ENCODE data around the gene RAB21. TPM values are rescaled to one million over a fixed set of nuclear protein-coding genes. Genes with fewer than 3 reads are reported as not detected.
"Not testable (repeated sequence)": the region's sequence is repeated elsewhere in the genome, so short reads cannot be mapped to it uniquely, and the experiment has no call there.

RAB21 gene
- total and polyA plus RNA-seq, 7 experiments from 2014 or later: 21.8 to 81.7 (median 67.5) TPM

GRCh38 chr12:71799106-71799505, 44.4 kb downstream of the RAB21 start:
- POLR2A ChIA-PET: no interaction called here
- DNase-seq: no peak
- H3K4me1 ChIP-seq (ENCODE audit: control insufficient read depth in 2 of 2, insufficient read depth in 2 of 2, low read length in 2 of 2): no peaks in the 10 kb centered on the region
- Mint-ChIP-seq H3K27ac (no peak overlapping the region), H3K9me3 (no peaks in the 10 kb centered on the region), H3K4me1 (peaks cover 0 to 10% (median 0%) of the 10 kb centered on the region in 7 donors), H3K27me3 (peaks cover 0 to 6% (median 0%) of the 10 kb centered on the region in 5 donors), H3K36me3 (no peaks in the 10 kb centered on the region), H3K4me3 (no peak overlapping the region)
- intact Hi-C loops (cut with micrococcal nuclease): no loop called here
- no peak overlapping the region for H3K27ac ChIP-seq (ENCODE audit: low read depth, low read length)
- ATAC-seq: no peak
- no peak overlapping the region for H3K4me3 ChIP-seq (ENCODE audit: low read length)
- no peaks in the 10 kb centered on the region for H3K27me3 ChIP-seq (ENCODE audit: control insufficient read depth in 2 of 2, insufficient read depth in 2 of 2, low read length in 2 of 2)
- H3K9me3 ChIP-seq (ENCODE audit: control insufficient read depth in 2 of 3, low read length in 3 of 3): no peaks in the 10 kb centered on the region
- CTCF ChIA-PET: no interaction called here
- no peaks in the 10 kb centered on the region for H3K36me3 ChIP-seq (ENCODE audit: control insufficient read depth in 2 of 3, insufficient read depth in 3 of 3, low read length in 3 of 3)

DNA sequence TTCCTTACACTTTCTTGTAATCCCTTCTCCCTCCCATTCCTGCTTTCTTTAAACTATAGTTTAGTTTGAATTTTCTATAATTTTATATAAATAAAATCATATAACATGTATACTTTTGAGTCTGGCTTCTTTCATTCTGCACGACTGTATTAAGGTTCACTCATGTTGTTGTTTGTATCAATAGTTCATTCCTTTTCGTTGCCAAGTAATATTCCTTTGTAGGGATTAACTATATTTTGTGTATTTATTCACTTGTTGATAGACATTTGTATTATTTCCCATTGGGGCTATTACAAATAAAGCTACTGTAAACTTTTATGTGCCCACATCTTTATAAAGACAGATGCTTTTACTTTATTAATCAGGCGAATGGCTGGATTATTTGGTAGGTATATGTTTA, 45.5 kb downstream of the RAB21 start:
- CTCF ChIA-PET: no interaction called here
- H3K4me1 ChIP-seq (ENCODE audit: control insufficient read depth in 2 of 2, insufficient read depth in 2 of 2, low read length in 2 of 2): no peaks in the 10 kb centered on the region
- Mint-ChIP-seq H3K9me3 (no peaks in the 10 kb centered on the region), H3K27ac (no peak overlapping the region), H3K36me3 (no peaks in the 10 kb centered on the region), H3K4me3 (no peak overlapping the region), H3K4me1 (peaks cover 0 to 10% (median 0%) of the 10 kb centered on the region in 7 donors), H3K27me3 (peaks cover 0 to 6% (median 0%) of the 10 kb centered on the region in 5 donors)
- no peaks in the 10 kb centered on the region for H3K9me3 ChIP-seq (ENCODE audit: control insufficient read depth in 2 of 3, low read length in 3 of 3)
- H3K4me3 ChIP-seq (ENCODE audit: low read length): no peak overlapping the region
- no peak overlapping the region for H3K27ac ChIP-seq (ENCODE audit: low read depth, low read length)
- no peak for ATAC-seq
- no peaks in the 10 kb centered on the region for H3K27me3 ChIP-seq (ENCODE audit: control insufficient read depth in 2 of 2, insufficient read depth in 2 of 2, low read length in 2 of 2)
- no peak for DNase-seq
- intact Hi-C loops (cut with micrococcal nuclease): no loop called here
- no peaks in the 10 kb centered on the region for H3K36me3 ChIP-seq (ENCODE audit: control insufficient read depth in 2 of 3, insufficient read depth in 3 of 3, low read length in 3 of 3)
- POLR2A ChIA-PET: no interaction called here

- Mint-ChIP-seq H3K27ac (no peak overlapping the region), H3K9me3 (no peaks in the 10 kb centered on the region), H3K4me3 (no peak overlapping the region), H3K36me3 (no peaks in the 10 kb centered on the region), H3K27me3 (peaks cover 13 to 26% (median 17%) of the 10 kb centered on the region in 5 donors), H3K4me1 (no peaks in the 10 kb centered on the region)
- Histone ChIP-seq H3K4me3 (ENCODE audit: low read length) (no peak overlapping the region), H3K27me3 (ENCODE audit: control insufficient read depth in 2 of 2, insufficient read depth in 2 of 2, low read length in 2 of 2) (no peaks in the 10 kb centered on the region), H3K36me3 (ENCODE audit: control insufficient read depth in 2 of 3, insufficient read depth in 3 of 3, low read length in 3 of 3) (no peaks in the 10 kb centered on the region), H3K4me1 (ENCODE audit: control insufficient read depth in 2 of 2, insufficient read depth in 2 of 2, low read length in 2 of 2) (no peaks in the 10 kb centered on the region), H3K9me3 (ENCODE audit: control insufficient read depth in 2 of 3, low read length in 3 of 3) (no peaks in the 10 kb centered on the region), H3K27ac (ENCODE audit: low read depth, low read length) (no peak overlapping the region)
- intact Hi-C loops (cut with micrococcal nuclease): no loop called here
- DNase-seq: no peak
- ChIA-PET CTCF (no interaction called here), POLR2A (no interaction called here)
- no peak for ATAC-seq
Measured at GRCh38 chr12:71804505-71804904, 49.8 kb downstream of the RAB21 start.

DNA sequence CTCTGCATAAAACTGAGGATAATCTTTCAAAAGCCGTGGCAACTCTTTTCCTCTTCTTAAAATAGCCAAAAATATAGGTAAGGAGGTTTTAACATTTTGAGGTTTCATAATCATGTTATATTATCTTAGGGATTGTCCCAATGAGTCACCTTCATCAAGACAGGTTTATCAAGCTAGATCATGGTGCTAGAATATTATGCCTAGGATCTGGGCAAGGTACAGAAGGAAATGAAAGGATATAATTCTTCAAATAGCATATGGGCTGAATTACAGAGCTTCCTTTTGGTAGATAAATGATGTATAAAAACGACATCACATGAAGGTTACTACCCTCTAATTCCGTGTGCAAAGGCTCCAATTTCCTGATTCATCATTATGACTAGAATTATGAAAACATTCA, 56.3 kb downstream of the RAB21 start:
- intact Hi-C loops (cut with micrococcal nuclease): no loop called here
- Mint-ChIP-seq H3K27ac (no peak overlapping the region), H3K27me3 (peaks cover 23 to 38% (median 30%) of the 10 kb centered on the region in 5 donors), H3K4me3 (no peak overlapping the region), H3K4me1 (no peaks in the 10 kb centered on the region), H3K9me3 (no peaks in the 10 kb centered on the region), H3K36me3 (no peaks in the 10 kb centered on the region)
- Histone ChIP-seq H3K27ac (ENCODE audit: low read depth, low read length) (no peak overlapping the region), H3K27me3 (ENCODE audit: control insufficient read depth in 2 of 2, insufficient read depth in 2 of 2, low read length in 2 of 2) (no peaks in the 10 kb centered on the region), H3K36me3 (ENCODE audit: control insufficient read depth in 2 of 3, insufficient read depth in 3 of 3, low read length in 3 of 3) (no peaks in the 10 kb centered on the region), H3K4me3 (ENCODE audit: low read length) (no peak overlapping the region), H3K4me1 (ENCODE audit: control insufficient read depth in 2 of 2, insufficient read depth in 2 of 2, low read length in 2 of 2) (no peaks in the 10 kb centered on the region), H3K9me3 (ENCODE audit: control insufficient read depth in 2 of 3, low read length in 3 of 3) (no peaks in the 10 kb centered on the region)
- DNase-seq: no peak
- ChIA-PET CTCF (no interaction called here), POLR2A (no interaction called here)
- no peak for ATAC-seq

- ATAC-seq; H3K27me3 ChIP-seq (ENCODE audit: control insufficient read depth in 2 of 2, insufficient read depth in 2 of 2, low read length in 2 of 2); H3K9me3 ChIP-seq (ENCODE audit: control insufficient read depth in 2 of 3, low read length in 3 of 3); H3K36me3 Mint-ChIP-seq; POLR2A ChIA-PET; H3K4me3 ChIP-seq (ENCODE audit: low read length); H3K4me1 ChIP-seq (ENCODE audit: control insufficient read depth in 2 of 2, insufficient read depth in 2 of 2, low read length in 2 of 2); H3K27ac Mint-ChIP-seq; H3K9me3 Mint-ChIP-seq; H3K36me3 ChIP-seq (ENCODE audit: control insufficient read depth in 2 of 3, insufficient read depth in 3 of 3, low read length in 3 of 3); H3K4me3 Mint-ChIP-seq; intact Hi-C loops (cut with micrococcal nuclease); DNase-seq; H3K4me1 Mint-ChIP-seq; H3K27ac ChIP-seq (ENCODE audit: low read depth, low read length): not testable (repeated sequence)
- peaks cover under 1 to 25% (median 7%) of the 10 kb centered on the region in 5 donors for H3K27me3 Mint-ChIP-seq
- CTCF ChIA-PET: interaction anchor here (0.7 kb wide), 1 partner anchor 21 kb away, joined by 4 read pairs; no protein-coding TSS in a partner anchor
Measured at GRCh38 chr12:71815242-71815641, 60.6 kb downstream of the RAB21 start.

DNA sequence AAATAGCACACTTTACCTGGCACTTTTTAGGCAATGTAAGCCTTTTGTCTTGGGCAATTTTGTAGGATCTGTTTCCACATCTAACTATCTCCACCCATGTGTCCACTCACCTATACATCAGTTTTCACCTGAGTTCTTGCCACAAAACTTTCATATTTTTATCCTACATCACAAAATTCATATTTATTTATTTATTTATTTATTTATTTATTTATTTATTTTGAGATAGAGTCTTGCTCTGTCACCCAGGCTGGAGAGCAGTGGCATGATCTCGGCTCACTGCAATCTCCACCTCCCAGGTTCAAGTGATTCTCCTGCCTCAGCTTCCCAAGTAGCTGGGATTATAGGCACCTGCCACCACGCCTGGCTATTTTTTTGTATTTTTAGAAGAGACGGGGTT, 67.4 kb downstream of the RAB21 start:
- POLR2A ChIA-PET; H3K27me3 ChIP-seq (ENCODE audit: control insufficient read depth in 2 of 2, insufficient read depth in 2 of 2, low read length in 2 of 2); intact Hi-C loops (cut with micrococcal nuclease); H3K4me1 ChIP-seq (ENCODE audit: control insufficient read depth in 2 of 2, insufficient read depth in 2 of 2, low read length in 2 of 2); H3K27ac ChIP-seq (ENCODE audit: low read depth, low read length); H3K4me3 ChIP-seq (ENCODE audit: low read length); H3K27me3 Mint-ChIP-seq; ATAC-seq; H3K36me3 Mint-ChIP-seq; H3K27ac Mint-ChIP-seq; H3K9me3 ChIP-seq (ENCODE audit: control insufficient read depth in 2 of 3, low read length in 3 of 3); H3K9me3 Mint-ChIP-seq; CTCF ChIA-PET; H3K4me3 Mint-ChIP-seq; H3K4me1 Mint-ChIP-seq; H3K36me3 ChIP-seq (ENCODE audit: control insufficient read depth in 2 of 3, insufficient read depth in 3 of 3, low read length in 3 of 3); DNase-seq: not testable (repeated sequence)

DNA sequence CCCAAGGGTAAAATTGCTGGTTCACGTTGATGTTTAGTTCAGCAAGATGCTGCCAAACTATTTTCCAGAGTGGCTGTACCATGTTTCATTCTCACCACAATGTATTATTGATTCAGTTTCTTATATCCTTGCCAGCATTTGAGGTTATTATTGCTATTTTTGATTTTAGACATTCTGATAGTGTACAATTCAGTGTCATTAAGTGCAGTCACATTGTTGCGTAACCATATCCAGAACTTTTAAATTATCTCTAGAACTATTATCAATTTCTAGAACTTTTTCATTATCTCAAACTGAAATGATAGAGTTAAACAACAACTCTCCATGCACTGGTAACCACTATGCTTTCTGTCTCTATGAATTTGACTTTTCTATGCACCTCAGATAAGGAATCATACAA, 74.2 kb downstream of the RAB21 start:
- no peak for ATAC-seq
- ChIA-PET POLR2A (no interaction called here), CTCF (no interaction called here)
- no peak for DNase-seq
- Mint-ChIP-seq H3K27me3 (peaks cover 6 to 31% (median 20%) of the 10 kb centered on the region in 5 donors), H3K4me1 (no peaks in the 10 kb centered on the region), H3K9me3 (peaks cover 0 to 2% (median 0%) of the 10 kb centered on the region in 11 donors), H3K36me3 (no peaks in the 10 kb centered on the region), H3K4me3 (no peak overlapping the region), H3K27ac (no peak overlapping the region)
- no peaks in the 10 kb centered on the region for H3K4me1 ChIP-seq (ENCODE audit: control insufficient read depth in 2 of 2, insufficient read depth in 2 of 2, low read length in 2 of 2)
- no peak overlapping the region for H3K27ac ChIP-seq (ENCODE audit: low read depth, low read length)
- no peaks in the 10 kb centered on the region for H3K9me3 ChIP-seq (ENCODE audit: control insufficient read depth in 2 of 3, low read length in 3 of 3)
- H3K27me3 ChIP-seq (ENCODE audit: control insufficient read depth in 2 of 2, insufficient read depth in 2 of 2, low read length in 2 of 2): no peaks in the 10 kb centered on the region
- no peak overlapping the region for H3K4me3 ChIP-seq (ENCODE audit: low read length)
- intact Hi-C loops (cut with micrococcal nuclease): no loop called here
- H3K36me3 ChIP-seq (ENCODE audit: control insufficient read depth in 2 of 3, insufficient read depth in 3 of 3, low read length in 3 of 3): no peaks in the 10 kb centered on the region

Measured in naive thymus-derived CD4-positive, alpha-beta T cell (primary cell).